K562 (cell line): ENCODE data around the gene SHISA6. TPM values are rescaled to one million over a fixed set of nuclear protein-coding genes. Genes with fewer than 3 reads are reported as not detected.

Experiments
- ARHGAP35 ChIP-seq: fragments of 450-650 bp; IDR thresholded peaks from 2 replicates; pipeline ENCODE4 v1.6.1; 2018; ENCODE audit not compliant: partially characterized antibody
- CBX5 ChIP-seq: IDR thresholded peaks from 2 replicates; pipeline ENCODE4 v1.6.1; 2014; ENCODE audit warnings: low read depth, borderline replicate concordance
- FIP1L1 ChIP-seq: fragments of 200-400 bp; formaldehyde crosslinking; IDR thresholded peaks from 2 replicates; pipeline ENCODE4 v1.6.1; 2018; ENCODE audit warnings: mild to moderate bottlenecking, low read depth, low read length; ENCODE audit not compliant: poor library complexity, severe bottlenecking
- L3MBTL2 ChIP-seq: fragments of 450-650 bp; IDR thresholded peaks from 2 replicates; pipeline ENCODE4 v1.6.1; 2016; ENCODE audit warnings: mild to moderate bottlenecking, moderate library complexity
- NRF1 ChIP-seq, 2 experiments: fragments of 450-650 bp; IDR thresholded peaks in 1 of 2; conservative IDR thresholded peaks in 1 of 2; 2 replicates each; pipeline ENCODE4 v1.6.1; 2014; ENCODE audit warnings: mild to moderate bottlenecking in 2 of 2
- SMARCB1 ChIP-seq: IDR thresholded peaks from 2 replicates; pipeline ENCODE4 v1.6.1; 2011; ENCODE audit warnings: improper control_type of control experiment, low read depth; ENCODE audit not compliant: insufficient read length
- SREBF2 ChIP-seq: sonication (generic); formaldehyde crosslinking; IDR thresholded peaks from 2 replicates; pipeline ENCODE4 v1.4.0; 2020; ENCODE audit warnings: mild to moderate bottlenecking, missing genetic modification reagents
- STAT5B ChIP-seq: fragments of 250-450 bp; sonication (Bioruptor Pico); IDR thresholded peaks from 2 replicates; pipeline ENCODE4 v1.8.0; 2021; ENCODE audit warnings: mild to moderate bottlenecking, inconsistent platforms
- polyA plus RNA-seq, 8 experiments: library from polyadenylated mRNA; depleted of rRNA in 4 of 8; stranded (reverse) in 5 of 8; unstranded in 3 of 8; fragments of >200 nt; fragmentation: Nextera tagmentation in 2 of 8; fragmentation: Illumina TruSeq in 1 of 8; extraction: Ambion mirVana in 2 of 8; extraction: Trizol in 1 of 8; gene quantifications; 2 replicates each; pipeline versions ENCODE4 v1.2.1 to v1.2.3, GENCODE V29; 2011 to 2014; ENCODE audit warnings: inconsistent platforms in 1 of 8, missing spikeins in 1 of 8
- total RNA-seq, 7 experiments: library from RNA; depleted of rRNA in 6 of 7; stranded (reverse); fragments of >200 nt in 6 of 7; fragmentation: Illumina TruSeq in 2 of 7; extraction: Trizol in 2 of 7; gene quantifications; 2 replicates each; pipeline versions ENCODE4 v1.2.1 to v1.2.3, GENCODE V29; 2011 to 2021; ENCODE audit warnings: low replicate concordance in 1 of 7
- TF ChIP-seq, protein P1 (sequence below): fragments of 250-450 bp; sonication (Bioruptor Pico); IDR thresholded peaks from 2 replicates; pipeline ENCODE4 v1.4.0; 2020

The SHISA6 gene
- total and polyA plus RNA-seq, 9 of the 15 experiments (the other 6 are each of a cell fraction or from before 2014, with no cell fraction given), result not detected

DNA sequence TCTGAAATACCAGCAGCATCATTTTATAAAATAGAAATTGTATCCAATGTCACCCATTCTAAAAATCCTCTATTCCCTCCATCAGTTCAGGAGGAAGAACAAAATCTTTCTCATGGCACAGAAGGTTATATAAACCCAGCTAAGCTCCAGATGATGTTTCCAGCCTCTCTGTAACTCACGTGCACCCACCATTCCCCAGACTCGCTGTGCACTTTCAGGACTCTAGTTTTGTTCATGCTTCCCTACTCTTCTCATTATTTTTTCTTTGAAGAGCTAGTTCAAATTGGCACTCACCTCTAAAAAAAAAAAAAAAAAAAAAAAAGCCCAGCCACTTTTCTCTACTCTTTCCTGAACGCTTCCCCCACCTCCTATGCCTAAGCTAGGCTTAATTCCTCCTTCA lies 36.0 kb upstream of the SHISA6 start (continued):
- TF ChIP-seq, protein P1, sequence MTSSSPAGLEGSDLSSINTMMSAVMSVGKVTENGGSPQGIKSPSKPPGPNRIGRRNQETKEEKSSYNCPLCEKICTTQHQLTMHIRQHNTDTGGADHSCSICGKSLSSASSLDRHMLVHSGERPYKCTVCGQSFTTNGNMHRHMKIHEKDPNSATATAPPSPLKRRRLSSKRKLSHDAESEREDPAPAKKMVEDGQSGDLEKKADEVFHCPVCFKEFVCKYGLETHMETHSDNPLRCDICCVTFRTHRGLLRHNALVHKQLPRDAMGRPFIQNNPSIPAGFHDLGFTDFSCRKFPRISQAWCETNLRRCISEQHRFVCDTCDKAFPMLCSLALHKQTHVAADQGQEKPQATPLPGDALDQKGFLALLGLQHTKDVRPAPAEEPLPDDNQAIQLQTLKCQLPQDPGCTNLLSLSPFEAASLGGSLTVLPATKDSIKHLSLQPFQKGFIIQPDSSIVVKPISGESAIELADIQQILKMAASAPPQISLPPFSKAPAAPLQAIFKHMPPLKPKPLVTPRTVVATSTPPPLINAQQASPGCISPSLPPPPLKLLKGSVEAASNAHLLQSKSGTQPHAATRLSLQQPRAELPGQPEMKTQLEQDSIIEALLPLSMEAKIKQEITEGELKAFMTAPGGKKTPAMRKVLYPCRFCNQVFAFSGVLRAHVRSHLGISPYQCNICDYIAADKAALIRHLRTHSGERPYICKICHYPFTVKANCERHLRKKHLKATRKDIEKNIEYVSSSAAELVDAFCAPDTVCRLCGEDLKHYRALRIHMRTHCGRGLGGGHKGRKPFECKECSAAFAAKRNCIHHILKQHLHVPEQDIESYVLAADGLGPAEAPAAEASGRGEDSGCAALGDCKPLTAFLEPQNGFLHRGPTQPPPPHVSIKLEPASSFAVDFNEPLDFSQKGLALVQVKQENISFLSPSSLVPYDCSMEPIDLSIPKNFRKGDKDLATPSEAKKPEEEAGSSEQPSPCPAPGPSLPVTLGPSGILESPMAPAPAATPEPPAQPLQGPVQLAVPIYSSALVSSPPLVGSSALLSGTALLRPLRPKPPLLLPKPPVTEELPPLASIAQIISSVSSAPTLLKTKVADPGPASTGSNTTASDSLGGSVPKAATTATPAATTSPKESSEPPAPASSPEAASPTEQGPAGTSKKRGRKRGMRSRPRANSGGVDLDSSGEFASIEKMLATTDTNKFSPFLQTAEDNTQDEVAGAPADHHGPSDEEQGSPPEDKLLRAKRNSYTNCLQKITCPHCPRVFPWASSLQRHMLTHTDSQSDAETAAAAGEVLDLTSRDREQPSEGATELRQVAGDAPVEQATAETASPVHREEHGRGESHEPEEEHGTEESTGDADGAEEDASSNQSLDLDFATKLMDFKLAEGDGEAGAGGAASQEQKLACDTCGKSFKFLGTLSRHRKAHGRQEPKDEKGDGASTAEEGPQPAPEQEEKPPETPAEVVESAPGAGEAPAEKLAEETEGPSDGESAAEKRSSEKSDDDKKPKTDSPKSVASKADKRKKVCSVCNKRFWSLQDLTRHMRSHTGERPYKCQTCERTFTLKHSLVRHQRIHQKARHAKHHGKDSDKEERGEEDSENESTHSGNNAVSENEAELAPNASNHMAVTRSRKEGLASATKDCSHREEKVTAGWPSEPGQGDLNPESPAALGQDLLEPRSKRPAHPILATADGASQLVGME (CRISPR knock-in tag), result no peak
- no peak for TF ChIP-seq SMARCB1
- TF ChIP-seq ARHGAP35, result no peak
- TF ChIP-seq STAT5B (CRISPR knock-in tag), result no peak
- no peak for TF ChIP-seq SREBF2
- TF ChIP-seq FIP1L1, result no peak
- TF ChIP-seq NRF1 (conservative IDR thresholded peaks at IDR 0.05 in 1 of 2, IDR thresholded peaks at IDR 0.05 in 1 of 2), result no peak
- TF ChIP-seq CBX5, result no peak
- TF ChIP-seq L3MBTL2, result no peak
